Hepatocyte (in vitro differentiated cells): ENCODE results near the gene RORB.

Experiments
- CTCF ChIP-seq: fragments of 200-600 bp; sonication (generic); IDR thresholded peaks from 2 replicates; pipeline ENCODE4 v1.5.1; 2016; ENCODE audit warnings: antibody characterized with exemption, mild to moderate bottlenecking; ENCODE audit not compliant: poor library complexity
- EZH2 ChIP-seq: fragments of 200-600 bp; sonication (generic); IDR thresholded peaks from 2 replicates; pipeline ENCODE4 v1.6.1; 2016; ENCODE audit warnings: antibody characterized with exemption, mild to moderate bottlenecking, borderline replicate concordance
- EZH2phosphoT487 ChIP-seq: fragments of 200-600 bp; sonication (generic); IDR thresholded peaks from one replicate; pipeline ENCODE4 v1.6.1; 2018; ENCODE audit warnings: antibody characterized with exemption, mild to moderate bottlenecking, low read depth, moderate library complexity; ENCODE audit not compliant: unreplicated experiment, severe bottlenecking

DNA sequence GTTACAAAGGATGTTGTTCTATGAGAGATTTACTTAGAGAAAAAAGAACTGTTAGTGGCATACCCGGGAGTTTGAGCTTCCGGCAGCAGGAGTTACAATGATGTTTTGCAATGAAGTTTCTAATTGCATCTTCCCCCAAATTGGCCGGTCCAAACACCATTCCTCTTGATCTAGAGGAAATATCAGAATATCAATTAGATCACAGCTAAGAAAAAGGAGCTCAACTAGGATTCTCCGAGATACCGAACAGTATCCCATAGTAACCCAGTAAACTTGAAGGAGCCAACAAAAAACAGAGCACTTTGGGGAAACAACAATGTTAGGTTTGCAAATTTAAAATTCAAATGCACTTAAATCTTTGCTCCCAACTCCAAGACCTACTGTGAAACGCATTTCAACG lies 231.0 kb downstream of the RORB start:
- TF ChIP-seq EZH2 (no peak), CTCF (no peak), EZH2phosphoT487 (no peak)
